HS-5 (cell line): ENCODE measurements around the gene LMNA.
"Not testable (repeated sequence)": the region's sequence is repeated elsewhere in the genome, so short reads cannot be mapped to it uniquely, and the experiment has no call there.

Experiments used
- DNase-seq: peaks from one replicate; pipeline ENCODE4 v3.0.0-alpha.2; 2012; ENCODE audit warnings: low read depth

The LMNA gene

GRCh38 chr1:156104861-156105832 is 9.4 kb upstream of the LMNA start:
- no peak for DNase-seq

DNA sequence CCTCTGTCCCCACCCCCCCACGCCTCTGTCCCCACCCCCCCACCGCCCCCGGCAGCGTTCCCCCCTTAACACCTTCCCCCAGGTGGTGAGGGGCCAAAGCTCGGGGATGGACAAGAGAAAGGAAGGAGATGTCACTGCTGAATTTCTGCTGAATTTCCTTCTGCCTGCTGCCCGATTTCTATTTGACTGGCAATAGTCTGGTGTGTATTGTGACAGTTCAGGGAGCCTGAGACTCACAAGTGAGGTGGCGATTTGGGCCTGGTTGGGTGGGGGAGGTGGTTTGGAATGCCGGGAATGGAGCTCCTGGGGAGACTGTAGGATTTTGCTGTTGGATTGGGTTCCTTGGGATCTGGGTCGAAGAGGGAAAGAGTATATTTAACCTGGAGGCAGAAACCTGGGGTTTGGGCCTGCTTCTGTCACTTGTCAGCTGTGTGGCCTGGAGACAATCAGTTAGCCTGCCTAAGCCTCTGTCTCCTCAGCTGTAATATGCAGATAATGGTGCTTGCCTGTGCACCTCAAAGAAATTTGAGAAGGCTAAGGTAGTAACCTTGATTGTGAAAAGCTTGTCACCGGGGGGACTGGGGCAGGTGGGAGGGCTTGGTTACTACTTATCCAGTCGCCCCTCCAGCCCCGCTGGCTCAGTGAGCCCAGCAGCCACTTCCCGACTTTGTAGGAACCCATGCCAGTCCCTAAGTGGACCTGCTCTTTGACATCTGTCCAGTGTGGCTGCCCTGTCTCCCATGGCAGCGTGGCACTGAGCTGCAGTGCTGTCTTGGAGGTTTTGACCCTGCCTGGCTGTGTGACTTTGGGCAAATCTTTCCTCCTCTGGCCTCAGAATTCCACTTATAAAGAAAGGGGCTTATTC is 7.7 kb upstream of the LMNA start:
- no peak for DNase-seq

GRCh38 chr1:156108057-156108456 is 6.5 kb upstream of the LMNA start:
- no peak for DNase-seq

DNA sequence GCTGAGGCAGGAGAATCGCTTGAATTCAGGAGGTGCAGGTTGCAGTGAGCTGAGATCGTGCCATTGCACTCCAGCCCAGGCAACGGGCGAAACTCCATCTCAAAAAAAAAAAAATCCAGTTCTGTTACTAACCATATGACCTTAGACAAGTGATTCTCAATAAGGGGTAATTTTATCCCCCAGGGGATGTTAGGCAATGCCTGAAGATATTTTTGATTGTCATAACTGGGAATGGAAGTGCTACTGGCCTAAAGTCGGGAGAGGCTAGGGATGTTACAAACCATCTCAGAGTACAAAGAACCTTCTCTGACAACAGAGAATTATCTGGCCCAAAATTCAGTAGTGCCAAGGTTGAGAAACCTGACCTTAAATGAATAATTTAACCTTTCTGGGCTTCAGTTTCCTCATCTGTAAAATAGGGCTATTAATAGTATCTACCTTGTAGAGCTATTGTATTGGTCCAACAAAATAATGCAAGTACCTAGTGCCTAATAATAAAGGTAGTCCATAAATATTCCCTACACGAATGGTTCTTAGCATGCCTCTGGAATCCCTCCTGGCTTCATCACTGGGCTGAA is 5.8 kb upstream of the LMNA start:
- DNase-seq, result no peak

GRCh38 chr1:156110252-156110651 is 4.3 kb upstream of the LMNA start:
- no peak for DNase-seq

DNA sequence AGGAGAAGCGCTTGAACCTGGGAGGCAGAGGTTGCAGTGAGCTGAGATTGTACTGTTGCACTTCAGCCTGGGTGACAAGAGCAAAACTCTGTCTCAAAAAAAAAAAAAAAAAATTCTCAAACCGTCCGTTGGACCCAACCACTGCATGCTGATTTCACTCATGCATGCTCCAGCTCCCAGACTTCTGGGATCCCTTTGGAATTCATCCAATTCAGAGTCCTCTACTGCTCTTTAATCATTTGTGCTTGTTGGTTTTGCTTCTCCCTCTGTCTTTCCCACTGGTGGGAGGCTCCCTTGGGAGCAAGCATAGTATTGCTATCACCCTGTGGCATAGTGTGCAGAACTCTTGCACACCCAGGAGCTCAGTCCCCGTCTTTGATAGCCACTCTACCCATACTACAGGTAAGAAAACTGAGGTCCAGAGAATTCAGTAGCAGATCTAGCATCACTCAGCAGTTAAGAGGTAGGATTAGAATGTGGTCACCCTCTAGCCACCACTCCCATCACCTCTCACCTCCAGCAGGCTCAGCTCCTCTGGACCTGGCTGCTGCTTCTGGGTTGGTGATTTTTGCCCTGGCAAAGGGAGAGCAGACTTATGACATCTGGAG is 3.1 kb upstream of the LMNA start:
- no peak for DNase-seq

DNA sequence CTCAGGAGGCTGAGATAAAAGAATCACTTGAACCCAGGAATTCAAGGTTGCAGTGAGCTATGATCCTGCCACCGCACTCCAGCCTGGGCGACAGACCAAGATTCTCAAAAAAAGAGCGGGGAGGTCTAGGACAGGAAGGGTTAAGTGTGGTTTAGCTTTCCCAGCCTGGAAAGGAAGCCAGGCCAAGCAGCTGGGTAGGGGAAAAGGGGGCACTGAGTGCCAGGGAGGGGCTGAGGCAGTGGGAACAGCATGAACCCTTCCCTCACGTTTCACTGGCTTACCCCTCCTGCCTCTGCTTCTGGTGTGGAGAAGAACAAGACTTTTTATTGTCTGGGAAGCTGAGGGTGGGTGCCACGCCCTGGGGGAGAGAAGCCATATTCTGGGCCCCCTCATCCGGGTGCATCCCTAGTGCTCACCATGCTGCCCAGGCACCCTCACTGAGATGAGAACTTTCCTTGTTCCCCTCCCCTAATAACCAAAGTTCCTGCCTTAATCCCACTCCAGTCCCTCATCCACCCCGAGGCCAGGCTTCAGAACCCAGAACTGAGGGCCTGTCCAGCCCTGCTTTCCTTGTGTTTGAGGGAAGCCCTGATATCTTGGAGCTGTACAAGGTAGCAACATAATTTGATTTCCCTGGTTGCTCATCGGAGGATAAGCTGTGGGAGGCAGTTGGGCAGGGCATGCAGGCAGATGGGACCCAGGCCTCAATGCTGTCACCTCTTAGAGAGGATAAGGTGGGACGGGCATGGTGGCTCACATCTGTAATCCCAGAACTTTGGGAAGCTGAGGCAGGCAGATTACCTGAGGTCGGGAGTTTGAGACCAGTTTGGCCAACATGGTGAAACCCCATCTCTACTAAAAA is 2.0 kb upstream of the LMNA start:
- no peak for DNase-seq

DNA sequence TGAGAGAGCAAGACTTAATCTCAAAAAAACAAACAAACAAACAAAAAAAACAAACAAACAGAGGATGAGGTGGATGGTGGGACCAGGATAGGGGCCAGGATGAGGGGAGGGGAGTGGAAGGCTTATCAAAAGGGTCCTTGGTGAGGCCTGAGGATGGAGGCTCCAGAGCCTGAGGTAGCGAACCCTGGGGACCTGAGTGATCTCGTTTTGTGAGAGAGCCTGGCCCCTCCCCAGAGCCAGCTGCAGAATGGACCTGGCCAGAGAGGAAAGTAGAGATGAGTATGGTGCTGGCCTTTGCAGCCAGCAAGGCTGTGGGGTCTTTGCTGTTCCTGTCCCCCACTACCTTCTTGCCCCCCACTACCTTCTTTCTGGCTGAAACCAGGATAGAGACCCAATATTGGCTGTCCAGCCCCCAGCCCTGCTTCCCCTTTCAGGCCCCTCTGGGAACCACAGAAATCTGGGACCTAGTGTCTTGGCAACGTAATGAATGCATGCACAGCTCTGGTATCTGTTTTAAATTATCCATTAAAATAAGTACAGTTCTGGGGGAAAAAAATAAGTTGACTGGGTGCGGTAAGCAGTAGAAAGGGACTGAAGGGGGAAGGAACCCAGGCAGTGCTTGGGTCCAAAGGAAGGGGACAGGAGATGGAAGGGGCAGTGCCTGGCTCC is 1.1 kb upstream of the LMNA start:
- no peak for DNase-seq

DNA sequence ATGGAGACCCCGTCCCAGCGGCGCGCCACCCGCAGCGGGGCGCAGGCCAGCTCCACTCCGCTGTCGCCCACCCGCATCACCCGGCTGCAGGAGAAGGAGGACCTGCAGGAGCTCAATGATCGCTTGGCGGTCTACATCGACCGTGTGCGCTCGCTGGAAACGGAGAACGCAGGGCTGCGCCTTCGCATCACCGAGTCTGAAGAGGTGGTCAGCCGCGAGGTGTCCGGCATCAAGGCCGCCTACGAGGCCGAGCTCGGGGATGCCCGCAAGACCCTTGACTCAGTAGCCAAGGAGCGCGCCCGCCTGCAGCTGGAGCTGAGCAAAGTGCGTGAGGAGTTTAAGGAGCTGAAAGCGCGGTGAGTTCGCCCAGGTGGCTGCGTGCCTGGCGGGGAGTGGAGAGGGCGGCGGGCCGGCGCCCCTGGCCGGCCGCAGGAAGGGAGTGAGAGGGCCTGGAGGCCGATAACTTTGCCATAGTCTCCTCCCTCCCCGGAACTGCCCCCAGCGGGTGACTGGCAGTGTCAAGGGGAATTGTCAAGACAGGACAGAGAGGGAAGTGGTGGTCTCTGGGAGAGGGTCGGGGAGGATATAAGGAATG is 505 bp downstream of the LMNA start:
- no peak for DNase-seq

DNA sequence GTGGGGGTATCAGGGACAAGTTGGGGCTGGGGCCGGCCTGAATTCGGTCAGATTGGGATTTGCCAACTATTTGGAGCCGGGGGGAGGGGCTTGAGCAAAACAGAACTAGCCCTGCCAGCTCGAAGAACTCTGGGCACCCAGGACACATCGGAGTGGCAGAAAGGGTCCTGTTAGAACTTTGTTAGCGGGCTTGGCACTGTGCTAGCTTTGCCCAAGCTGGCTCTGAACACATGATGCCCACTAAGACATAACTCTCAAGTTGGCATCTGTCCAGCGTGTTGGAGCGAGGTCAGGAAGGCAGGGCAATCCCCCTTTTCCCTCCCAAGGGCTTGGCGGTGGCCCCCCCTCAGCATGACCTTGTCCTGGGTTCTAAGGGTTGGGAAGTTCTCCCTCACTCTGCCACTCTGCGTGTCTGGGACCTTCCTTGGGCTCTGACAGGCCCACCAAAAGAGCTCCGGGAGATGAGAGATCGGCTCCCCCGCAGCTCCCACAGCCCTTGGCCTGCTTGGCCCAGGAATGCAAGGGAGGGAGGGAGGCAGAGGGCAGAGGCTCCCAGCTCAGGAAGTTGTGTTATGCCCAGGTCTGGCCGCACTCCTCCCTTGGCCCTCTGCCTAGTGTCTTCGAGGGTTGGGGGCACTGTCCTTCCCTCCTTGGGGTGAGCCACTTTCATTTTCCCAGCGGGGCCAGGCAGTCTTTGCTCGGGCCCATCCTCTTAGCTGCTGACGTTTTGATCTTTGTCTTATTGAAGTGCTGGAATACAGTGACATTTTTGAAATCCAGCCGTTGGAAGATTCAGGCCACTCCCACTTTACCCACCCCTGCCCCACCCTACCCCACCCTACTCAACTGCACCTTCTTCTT is 1.2 kb downstream of the LMNA start:
- no peak for DNase-seq

GRCh38 chr1:156116731-156117130 is 2.2 kb downstream of the LMNA start:
- not testable (repeated sequence) for DNase-seq

GRCh38 chr1:156117414-156118176 is 3.1 kb downstream of the LMNA start:
- no peak for DNase-seq

- no peak for DNase-seq
Observed at GRCh38 chr1:156118177-156118868, 3.8 kb downstream of the LMNA start.

GRCh38 chr1:156119503-156120209 is 5.1 kb downstream of the LMNA start:
- no peak for DNase-seq

- DNase-seq, result no peak
Observed at GRCh38 chr1:156120318-156120717, 5.8 kb downstream of the LMNA start.

DNA sequence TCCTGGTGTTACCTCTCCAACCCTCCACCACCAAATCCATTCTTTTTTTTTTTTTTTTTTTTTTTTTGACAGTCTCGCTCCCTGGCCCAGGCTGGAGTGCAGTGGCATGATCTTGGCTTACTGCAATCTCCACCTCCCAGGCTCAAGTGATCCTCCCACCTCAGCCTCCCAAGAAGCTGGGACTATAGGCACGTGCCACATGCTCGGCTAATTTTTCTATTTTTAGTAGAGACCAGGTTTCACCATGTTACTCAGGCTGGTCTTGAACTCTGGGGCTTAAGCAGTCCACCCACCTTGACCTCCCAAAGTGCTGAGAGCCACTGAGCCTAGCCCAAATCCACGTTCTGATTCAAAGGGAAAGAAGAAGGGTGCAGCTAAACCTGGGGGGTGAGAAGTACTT is 6.5 kb downstream of the LMNA start:
- DNase-seq, result not testable (repeated sequence)

- no peak for DNase-seq
Observed at GRCh38 chr1:156121457-156121856, 6.9 kb downstream of the LMNA start.
